GM21526 (cell line): Measurements from ENCODE around the gene CNOT10.
"Not testable (repeated sequence)": the region's sequence is repeated elsewhere in the genome, so short reads cannot be mapped to it uniquely, and the experiment has no call there.

Source experiments
- ATAC-seq: cut with Tn5 transposase; IDR thresholded peaks from one replicate; pipeline ENCODE4 v1.9.1; 2021; ENCODE audit warnings: moderate library complexity; ENCODE audit not compliant: unreplicated experiment, low FRiP score

Gene CNOT10

DNA sequence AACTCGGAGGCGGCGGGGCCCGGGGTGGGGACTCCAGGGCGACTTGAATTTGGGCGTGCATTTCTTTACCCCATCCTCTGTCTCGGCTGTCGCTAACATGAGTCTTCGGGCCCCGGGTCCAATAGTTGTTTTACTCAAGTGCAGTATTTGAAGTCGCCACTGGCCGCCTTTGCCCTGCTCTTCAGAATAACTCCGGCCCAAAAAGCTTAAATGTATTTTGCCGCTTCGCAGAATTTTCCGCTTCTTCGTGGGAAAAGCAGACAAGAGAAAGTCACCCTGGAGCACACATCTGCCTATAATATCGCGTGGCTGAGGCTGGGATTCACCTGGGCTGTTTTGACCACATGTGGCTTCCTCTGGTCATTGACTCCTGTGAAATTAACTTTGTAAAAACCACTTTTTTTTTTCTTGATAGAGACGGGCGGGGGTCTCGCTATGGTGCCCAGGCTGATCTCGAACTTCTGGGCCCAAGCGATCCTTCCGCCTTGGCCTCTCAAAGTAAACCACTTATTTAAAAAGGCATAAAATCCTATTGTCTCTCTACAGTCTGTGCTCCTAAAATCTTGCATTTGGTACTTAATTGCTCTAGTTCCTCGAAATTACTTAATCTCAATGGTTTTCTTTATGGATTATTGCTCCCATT is 676 bp downstream of the CNOT10 start:
- no peak for ATAC-seq

DNA sequence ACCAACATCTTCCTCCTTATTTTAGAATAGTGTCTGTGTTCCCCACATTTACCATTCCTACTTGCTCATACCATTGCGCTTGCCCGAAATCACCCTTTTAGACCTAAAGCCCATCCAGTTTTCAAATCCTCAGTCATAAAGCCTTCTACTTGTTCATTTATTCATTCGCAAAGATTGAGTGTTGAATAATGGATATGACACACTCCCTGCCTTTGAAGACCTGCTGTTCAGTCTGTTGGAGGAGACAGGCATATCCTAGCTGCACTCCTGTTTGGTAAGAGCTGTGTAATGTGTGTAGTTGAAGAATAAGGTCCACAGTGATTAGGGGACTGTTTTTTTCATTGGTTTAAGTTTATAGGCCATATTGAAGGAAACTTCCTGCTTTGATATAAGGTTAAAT is 1.7 kb downstream of the CNOT10 start:
- no peak for ATAC-seq

DNA sequence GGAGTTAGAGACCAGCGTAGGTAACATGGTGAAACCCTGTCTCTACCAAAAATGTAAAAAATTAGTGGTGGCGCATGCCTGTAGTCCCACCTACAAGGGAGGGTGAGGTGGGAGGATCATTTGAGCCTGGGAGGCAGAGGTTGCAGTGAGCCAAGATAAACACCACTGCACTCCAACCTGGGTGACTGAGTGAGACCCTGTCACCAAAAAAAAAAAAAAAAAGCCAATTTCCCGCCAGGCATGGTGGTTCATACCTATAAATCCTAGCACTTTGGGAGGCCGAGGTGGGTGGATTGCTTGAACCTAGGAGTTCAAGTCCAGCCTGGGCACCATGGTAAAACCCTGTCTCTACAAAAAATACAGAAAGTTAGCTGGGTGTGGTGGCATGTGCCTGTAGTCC is 6.9 kb downstream of the CNOT10 start:
- ATAC-seq: no peak

DNA sequence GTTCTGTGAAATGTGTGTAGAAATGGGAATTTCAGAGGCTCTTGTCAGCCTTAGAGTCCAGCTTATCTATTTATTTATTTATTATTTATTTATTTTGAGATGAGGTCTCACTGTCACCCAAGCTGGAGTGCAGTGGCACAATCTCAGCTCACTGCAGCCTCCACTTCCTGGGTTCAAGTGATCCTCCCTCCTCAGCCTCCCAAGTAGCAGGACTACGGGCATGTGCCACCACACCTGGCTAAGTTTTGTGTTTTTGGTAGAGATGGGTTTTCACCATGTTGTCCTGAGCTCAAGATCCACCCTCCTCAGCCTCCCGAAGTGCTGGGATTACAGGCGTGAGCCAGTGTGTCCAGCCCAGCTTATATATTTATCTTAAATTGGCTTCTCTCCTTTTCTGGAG is 11.5 kb downstream of the CNOT10 start:
- ATAC-seq: no peak

DNA sequence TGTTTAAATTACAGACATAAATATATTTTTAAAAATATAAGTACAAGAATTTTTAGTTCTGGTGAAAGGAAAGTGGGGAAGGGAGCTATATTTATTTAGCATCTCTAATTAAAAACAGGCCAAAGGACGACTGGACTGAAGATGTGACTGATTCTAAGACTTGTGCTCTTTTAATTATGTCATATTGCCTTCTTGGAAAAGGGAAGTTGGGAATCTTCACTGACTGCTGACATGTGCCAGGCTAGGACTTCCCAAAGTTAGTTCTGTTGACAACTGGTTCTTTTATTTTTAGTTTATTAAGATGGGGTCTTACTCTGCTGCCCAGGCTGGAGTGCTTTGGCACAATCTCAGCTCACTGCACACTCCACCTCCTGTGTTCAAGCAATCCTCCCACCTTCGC is 13.5 kb downstream of the CNOT10 start:
- ATAC-seq: no peak

DNA sequence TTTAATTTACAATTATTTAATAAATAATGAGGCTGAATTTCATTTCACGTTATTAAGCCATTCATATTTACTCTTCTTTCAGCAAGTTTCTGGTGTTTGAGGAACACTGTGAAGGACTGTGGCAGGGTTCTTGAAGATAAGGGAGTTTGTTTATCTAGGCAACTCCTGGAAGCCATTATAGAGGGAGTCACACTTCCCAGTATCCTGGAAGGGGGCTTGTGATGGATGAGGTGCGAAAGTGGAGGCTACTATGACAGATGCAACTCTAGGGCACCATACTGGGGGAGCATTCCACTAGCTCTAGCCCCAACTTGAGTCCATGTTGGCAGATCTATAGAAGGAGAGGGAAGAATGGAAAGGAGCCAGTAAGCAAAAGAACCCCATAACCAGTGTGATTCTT is 14.4 kb downstream of the CNOT10 start:
- no peak for ATAC-seq

DNA sequence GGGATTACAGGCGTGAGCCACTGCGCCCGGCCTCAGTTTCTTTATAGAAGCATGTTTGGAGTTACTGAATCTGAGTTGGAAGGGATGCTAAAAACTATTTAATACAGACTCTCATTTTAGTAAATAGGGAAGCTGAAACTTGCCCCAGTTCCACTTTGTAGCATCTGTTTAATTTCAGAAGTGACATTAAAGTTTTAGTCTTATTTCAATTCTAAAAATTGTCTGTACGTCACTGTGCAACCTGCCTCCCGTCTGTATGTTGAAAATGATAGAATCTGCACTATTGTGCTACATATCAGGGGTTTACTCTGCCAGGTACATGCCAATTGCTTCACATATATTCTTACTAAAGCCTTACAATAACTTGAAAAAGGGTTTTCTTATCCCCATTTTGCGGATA is 15.3 kb downstream of the CNOT10 start:
- no peak for ATAC-seq

DNA sequence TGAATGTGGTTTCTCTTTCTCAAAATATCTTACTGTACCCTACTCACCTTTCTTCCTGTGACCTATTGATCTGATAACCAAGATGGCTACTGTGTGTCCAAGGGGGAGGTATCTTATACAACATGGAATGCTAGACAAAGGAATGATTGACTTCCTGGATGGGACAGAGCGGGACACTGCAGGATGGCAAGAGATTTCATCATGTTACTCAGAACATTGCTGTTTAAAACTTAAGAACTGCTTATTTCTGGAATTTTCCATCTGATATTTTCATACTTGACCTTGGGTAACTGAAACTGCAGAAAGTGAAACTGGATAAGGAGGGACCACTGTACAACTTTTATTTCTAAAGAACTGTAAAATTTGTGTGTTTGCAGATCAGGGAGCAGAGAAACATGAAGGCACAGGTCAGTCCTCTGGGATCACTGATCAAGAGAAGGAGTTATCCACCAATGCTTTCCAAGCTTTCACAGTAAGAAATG is 18.5 kb downstream of the CNOT10 start:
- ATAC-seq: no peak

DNA sequence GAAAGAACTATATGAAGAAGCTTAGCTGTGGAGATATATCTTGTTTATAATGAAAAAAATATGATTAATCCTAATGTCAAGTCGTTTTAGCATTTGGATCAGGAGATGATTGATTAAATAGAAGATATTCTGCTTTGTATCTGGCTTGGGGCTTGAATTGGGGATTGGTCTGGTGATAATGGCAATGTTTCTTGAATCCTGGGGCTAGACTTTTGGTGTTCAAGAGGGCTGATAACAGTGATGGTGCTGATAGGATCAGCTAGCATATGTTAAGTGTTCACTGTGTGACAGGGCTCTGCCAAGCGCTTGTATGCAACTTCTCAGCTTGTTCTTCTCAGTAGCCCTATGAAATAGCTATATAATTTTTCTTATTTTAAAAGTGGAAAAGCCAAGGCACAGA is 20.2 kb downstream of the CNOT10 start:
- ATAC-seq: no peak

DNA sequence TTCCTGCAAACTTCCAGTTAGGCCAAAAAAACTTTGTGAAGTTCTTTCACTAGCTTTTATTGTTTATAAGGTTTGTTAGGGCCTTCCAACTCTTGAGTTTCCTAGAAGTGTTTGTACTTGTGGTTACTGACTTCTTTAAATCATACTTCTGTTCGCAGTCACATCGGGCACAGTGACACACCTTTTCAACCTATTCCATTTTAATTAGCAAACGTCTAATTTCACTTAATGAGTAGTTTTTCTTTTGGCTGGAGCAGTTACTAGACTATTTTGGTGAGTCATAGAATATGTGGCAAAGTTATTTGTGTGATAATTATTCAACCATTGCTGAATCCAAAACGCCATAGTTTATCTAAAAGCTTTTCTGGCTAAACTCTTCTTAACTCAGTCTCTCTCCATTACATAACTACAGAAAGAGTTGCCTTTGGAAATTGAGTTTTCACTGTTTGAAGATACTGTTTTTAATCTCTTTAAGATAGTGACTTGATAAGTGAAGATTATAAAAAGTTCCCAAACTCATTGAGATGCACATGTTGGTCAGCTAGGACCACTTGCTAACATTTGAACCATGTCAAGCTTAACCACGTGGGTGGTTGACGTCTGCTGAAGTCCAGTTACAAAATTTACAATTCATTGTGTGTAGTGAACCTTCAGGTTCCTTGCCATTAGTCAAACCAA is 21.5 kb downstream of the CNOT10 start:
- no peak for ATAC-seq

DNA sequence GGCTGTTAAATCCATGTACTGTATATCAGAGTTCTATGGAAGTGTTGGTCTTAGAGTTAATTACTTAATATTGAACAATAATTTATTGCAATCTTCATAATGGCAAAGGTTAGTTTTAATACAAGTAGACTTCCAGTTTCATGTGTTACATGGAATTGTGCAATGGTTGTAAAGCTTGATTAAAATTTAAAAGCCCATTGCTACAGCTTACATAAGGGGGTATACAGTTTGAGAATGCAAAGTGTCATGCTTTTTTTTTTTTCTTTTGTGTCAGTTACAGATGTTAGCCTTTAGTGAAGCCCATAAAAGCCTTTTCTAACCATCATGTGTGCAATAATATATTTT is 22.0 kb downstream of the CNOT10 start:
- ATAC-seq: no peak

DNA sequence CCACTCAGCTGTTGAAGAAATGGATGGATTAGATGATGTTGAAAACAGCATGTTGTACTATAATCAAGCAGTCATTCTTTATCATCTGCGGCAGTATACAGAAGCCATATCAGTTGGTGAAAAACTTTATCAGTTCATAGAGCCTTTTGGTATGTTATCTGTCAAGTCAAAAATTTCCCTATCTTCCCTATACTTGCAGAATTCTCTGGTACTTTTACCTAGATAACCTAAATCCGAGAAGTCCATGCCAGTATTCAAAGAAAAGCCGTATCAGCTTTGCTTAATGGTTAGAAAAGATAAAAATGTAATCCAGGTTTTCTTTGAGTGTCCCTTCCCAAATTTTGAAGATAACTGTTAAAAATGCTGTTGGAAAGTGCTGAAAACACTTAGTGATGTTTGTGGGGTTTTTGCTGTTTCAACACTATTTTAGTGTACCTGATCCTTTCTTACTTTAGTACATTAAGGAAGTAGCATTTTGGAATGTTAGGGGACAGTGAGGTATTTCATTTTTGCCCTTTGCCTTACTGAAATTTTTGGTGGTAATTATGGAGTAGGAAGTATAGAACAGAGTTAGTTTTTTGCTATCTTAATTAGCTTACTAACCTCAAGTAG is 23.8 kb downstream of the CNOT10 start:
- no peak for ATAC-seq

DNA sequence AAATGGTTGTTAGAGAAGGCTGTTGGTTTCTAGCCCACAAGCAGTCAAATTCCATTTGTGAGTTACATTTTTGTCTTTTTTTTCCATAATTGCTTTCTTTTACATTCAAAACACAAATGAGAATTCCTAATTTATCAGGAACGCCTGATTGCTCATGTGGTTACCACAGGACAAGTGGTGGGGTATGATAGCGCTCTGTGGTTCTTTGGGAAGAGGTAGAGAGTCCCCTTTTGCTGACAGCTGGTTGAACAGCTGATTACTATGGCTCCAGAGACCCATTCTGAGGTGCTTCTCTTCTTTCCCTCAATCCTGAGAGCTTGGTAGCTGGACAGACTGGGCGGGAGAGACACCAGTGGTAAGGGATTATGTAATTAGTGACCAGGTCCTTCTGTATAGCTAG is 24.4 kb downstream of the CNOT10 start:
- no peak for ATAC-seq

DNA sequence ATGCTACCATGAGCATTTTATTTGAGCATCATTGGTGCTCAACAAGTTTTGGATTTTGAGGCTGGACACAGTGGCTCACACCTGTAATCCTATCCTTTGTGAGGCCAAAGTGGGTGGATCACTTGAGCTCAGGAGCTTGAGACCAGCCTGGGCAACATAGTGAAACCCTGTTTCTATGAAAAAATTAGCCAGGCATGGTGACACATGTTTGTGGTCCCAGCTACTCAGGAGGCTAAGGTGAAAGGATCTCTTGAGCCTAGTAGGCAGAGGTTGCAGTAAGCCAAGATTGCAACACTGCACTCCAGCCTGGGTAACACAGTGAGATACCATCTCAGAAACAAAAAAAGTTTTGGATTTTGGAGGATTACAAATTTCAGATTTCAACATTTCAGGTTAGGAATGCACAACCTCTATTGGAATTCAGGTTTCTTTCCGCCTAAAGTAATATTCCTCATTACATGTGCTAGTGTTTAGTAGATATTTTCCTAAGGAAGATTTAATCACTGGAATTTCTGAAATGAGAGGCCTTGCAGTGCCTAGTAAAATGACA is 27.6 kb downstream of the CNOT10 start:
- no peak for ATAC-seq

DNA sequence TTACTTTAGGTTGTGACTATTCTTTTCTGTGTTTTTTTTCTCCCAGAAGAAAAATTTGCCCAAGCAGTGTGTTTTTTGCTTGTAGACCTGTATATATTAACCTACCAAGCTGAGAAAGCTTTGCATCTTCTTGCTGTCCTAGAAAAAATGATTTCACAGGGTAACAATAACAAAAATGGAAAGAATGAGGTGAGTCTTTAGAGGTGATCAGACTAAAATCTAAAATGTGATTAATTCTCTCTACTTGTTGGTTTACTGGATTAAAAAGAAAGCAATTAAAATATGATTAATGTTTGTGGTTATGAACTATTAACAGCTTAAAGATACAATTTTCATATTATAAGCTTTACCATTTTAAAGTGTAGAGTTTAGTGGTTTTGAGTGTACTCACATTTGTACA is 28.2 kb downstream of the CNOT10 start:
- no peak for ATAC-seq

DNA sequence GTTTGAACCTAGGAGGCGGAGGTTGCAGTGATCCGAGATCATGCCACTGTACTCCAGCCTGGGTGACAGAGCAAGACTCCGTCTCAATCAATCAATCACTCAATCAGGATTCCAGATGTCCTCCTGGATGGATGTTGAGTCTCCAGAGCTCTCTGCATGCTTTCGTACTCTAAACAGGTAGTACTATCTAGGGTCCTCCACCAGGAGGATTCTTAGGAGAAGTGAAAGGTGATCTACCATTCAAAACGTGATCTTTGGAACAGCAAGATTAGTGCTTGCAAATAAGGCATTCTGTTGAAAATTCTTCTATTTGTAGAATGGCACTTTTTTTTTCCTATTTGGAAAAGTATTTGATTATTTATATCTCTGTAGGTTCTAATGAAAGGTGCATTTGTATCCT is 34.3 kb downstream of the CNOT10 start:
- ATAC-seq: no peak

DNA sequence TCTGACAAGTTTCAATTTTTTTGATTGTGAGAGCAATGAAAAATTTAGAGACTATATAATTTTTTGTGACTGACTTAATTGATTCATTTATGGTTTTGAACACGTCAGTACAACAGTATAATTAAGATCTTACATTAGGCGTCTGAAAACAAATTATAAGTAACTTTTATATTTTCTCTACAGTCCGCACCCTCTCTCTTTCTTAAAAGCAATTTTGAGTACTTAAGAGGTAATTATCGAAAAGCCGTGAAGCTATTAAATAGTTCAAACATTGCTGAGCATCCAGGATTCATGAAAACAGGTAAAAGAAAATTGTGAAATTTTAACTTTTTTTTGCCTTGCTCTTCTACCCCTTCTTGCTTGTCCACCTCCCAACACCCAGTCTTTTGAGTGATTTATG is 34.9 kb downstream of the CNOT10 start:
- ATAC-seq: no peak

DNA sequence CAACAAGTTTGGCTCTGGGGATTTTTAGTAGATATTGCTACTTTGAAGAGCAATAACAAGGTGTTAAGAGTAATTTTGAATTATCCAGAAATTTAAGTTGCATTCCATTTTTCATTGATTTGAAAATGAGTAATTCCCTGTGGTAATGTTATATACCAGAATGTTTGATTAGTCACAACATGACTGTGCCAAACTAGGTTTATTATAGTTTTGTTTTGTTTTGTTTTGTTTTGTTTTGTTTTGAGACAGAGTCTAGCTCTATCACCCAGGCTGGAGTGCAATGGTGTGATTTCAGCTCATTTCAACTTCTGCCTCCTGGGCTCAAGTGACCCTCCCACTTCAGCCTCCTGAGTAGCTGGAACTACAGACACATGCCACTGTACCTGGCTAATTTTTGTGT is 40.7 kb downstream of the CNOT10 start:
- no peak for ATAC-seq

DNA sequence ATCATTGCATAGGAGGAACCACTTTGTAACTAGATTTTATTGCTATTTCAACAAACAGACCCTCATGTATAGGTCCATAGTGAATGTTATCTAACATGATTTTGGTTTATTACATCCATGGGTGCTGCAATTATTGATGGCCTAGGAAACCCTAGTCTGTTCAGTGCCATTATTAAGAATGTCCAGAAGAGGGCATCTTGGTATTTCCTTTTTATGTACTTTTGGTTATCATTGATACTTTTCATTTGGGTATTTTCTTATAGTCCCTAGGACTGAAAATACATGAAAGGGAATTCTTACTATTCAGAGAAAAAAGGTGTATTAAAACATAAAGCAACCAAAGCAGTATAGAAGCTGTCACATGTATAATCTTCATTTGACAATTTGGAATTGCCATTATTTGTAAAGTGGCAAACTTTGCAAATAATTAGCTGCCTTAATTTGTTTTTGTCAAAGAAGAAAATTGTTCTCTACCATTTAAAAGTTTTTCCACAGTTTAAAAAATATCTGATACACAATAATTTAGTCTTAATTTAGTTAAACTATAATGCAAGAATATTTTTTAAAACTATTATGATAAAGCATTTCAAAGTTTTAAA is 48.7 kb downstream of the CNOT10 start:
- no peak for ATAC-seq

DNA sequence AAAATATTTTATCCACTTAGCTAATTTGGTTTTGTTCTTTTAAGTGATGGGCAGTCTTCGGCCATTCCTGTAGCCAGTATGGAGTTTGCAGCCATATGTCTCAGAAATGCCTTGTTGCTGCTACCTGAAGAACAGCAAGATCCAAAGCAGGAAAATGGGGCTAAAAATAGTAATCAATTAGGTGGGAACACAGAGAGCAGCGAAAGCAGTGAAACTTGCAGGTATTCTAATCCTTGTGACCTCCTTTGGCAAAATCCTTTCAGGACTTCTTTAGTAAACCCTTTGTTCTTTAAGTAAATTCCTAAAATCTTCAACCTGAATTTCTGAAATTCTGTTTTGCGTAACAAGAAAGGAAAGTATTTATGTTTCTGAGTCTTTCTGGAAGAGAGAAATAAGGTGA is 49.8 kb downstream of the CNOT10 start:
- ATAC-seq: no peak

DNA sequence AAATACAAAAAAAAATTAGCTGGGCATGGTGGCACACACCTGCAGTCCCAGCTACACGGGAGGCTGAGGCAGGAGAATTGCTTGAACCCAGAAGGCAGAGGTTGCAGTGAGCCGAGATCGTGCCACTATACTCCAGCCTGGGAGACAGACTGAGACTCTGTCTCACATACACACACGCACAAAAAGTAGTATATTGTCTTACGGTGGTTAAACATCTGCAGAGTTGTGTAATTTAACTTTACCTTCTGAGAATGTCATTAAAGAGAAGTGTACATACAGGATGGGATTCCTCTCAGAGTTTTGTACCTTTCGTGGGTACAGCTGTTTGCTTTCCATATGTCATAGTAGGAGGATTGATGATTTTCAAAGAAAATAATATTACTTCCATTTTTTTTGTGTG is 58.5 kb downstream of the CNOT10 start:
- ATAC-seq: not testable (repeated sequence)

DNA sequence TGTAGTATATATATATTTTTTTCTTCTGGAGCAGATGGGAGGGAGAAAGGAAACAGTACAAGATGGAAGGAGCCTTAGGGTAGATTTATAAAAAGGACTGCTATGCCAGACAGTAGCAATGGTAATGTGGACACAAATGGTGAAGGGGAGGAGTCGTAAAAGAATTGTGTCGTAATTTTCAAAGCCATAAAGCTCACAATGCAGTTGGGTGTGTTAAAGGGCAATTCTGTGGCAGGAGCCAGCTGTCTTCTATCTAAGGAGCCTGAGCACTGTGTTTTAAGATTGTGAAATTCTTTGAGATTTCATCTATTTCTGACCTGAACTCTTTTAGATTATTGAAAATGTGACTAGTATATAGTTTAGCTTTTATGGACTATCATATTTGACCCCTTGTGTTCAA is 58.9 kb downstream of the CNOT10 start:
- ATAC-seq: no peak
